PC-9 (cell line): Measurements from ENCODE around the gene HSPG2.

Experiments used
- EZH2 ChIP-seq: fragments of 200-600 bp; sonication (generic); IDR thresholded peaks from 2 replicates; pipeline ENCODE4 v1.8.0; 2017; ENCODE audit warnings: antibody characterized with exemption, low read depth
- TF ChIP-seq, protein P1 (sequence below): fragments of 200-600 bp; sonication (generic); conservative IDR thresholded peaks from 2 replicates; pipeline ENCODE4 v1.6.1; 2017; ENCODE audit warnings: mixed run types, antibody characterized with exemption, mild to moderate bottlenecking, moderate library complexity

DNA sequence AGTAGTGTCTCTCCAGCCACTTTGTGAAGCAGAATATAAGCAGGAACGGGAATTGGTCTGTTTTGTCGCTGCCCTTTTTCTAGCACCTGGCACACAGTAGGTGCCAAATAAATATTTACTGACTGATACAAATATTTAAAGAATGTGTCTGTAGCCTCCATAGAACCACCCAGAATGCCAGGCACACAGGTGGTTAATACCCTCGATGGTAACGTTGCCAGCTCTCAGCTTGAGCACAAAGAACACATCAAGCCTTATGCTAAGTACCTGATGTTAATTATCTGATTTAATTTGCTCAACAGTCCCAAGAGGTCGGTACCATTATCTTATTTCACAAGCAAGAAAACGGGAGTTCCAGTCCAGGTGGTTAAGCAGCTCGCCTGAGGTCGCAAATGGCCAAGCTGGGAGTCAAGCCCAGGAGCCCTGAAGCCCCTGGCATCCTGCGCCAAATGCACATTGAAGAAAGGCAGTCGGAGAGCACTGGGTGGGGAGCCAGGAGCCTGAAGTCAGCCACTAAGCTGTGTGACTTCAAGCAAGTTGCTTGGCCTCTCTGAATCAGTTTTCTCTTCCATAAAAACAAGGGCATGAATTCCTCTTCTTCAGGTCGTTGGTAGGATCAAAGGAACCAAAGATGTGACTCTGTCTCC lies 26.4 kb downstream of the HSPG2 start:
- TF ChIP-seq, protein P1, sequence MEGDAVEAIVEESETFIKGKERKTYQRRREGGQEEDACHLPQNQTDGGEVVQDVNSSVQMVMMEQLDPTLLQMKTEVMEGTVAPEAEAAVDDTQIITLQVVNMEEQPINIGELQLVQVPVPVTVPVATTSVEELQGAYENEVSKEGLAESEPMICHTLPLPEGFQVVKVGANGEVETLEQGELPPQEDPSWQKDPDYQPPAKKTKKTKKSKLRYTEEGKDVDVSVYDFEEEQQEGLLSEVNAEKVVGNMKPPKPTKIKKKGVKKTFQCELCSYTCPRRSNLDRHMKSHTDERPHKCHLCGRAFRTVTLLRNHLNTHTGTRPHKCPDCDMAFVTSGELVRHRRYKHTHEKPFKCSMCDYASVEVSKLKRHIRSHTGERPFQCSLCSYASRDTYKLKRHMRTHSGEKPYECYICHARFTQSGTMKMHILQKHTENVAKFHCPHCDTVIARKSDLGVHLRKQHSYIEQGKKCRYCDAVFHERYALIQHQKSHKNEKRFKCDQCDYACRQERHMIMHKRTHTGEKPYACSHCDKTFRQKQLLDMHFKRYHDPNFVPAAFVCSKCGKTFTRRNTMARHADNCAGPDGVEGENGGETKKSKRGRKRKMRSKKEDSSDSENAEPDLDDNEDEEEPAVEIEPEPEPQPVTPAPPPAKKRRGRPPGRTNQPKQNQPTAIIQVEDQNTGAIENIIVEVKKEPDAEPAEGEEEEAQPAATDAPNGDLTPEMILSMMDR, result no peak
- TF ChIP-seq EZH2, result no peak
